ENCODE results near the gene SUN2.

SUN2 gene

DNA sequence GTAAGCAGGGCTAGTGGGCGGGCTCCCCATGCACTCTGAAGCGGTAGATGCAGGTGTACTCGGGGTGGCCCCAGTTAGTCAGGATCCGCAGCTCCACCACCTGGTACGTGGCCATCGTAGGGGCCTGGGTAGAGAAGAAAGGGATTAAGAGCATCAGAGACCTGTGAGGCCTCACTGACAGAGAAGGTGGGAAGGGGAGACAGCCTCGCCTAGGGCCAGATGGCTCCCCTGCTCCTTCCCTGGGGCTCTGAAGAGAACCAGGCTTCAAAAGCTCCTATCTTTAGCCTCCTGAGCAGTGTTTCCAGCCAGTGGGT, 19.6 kb downstream of the SUN2 start:
- no peak overlapping the region for H3K4me3 ChIP-seq (ENCODE audit: low read depth, low read length)
- TF ChIP-seq, protein P1, sequence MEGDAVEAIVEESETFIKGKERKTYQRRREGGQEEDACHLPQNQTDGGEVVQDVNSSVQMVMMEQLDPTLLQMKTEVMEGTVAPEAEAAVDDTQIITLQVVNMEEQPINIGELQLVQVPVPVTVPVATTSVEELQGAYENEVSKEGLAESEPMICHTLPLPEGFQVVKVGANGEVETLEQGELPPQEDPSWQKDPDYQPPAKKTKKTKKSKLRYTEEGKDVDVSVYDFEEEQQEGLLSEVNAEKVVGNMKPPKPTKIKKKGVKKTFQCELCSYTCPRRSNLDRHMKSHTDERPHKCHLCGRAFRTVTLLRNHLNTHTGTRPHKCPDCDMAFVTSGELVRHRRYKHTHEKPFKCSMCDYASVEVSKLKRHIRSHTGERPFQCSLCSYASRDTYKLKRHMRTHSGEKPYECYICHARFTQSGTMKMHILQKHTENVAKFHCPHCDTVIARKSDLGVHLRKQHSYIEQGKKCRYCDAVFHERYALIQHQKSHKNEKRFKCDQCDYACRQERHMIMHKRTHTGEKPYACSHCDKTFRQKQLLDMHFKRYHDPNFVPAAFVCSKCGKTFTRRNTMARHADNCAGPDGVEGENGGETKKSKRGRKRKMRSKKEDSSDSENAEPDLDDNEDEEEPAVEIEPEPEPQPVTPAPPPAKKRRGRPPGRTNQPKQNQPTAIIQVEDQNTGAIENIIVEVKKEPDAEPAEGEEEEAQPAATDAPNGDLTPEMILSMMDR (IDR thresholded peaks at IDR 0.05; ENCODE audit: low read depth, low read length) = no peak
- in situ Hi-C loops (cut with HindIII; ENCODE audit: low sequenced_read_pairs) = no loop called here
- no peak for DNase-seq (ENCODE audit: low read depth, low spot score)

DNA sequence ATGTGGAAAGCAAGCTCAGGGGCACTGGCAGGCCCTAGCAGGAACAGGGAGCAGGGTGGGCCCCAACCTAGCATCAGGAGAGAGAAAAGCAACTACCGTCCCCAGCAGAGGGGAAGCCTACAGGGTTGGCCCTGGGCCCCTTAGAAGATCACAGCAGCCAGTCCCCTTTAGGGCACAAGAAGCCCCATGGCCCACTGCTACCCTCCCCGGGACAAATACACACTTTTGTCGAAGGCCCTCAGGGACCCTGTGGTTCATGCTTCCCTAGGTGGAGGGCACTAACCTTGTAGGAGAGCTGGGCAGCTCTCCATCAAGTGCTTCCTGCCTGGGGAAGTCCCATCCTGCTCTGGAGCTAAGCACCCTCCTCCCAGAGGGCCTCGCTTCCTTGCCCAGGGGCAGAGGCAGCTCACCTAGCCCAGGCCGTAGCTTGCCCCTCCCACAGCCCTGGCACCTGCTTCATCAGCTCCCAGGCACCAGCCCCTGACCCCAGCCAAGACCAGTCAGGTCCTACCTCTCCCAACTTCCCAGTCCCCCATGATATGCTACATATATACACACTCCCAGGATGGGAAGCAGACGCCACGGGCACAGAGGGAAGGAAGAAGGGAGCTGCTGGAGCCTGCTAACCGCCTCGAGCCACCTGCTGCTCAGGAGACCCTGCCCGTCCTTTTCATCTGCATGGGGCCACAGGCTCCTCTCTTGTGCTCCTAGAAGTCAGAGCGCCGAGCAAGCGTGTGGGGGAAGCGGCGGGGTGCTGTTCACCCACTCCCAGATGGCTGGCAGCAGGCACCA, 20.1 kb downstream of the SUN2 start:
- H3K4me3 ChIP-seq (ENCODE audit: low read depth, low read length) = no peak overlapping the region
- DNase-seq (ENCODE audit: low read depth, low spot score) = no peak
- TF ChIP-seq, protein P1 (IDR thresholded peaks at IDR 0.05; ENCODE audit: low read depth, low read length) = no peak
- in situ Hi-C loops (cut with HindIII; ENCODE audit: low sequenced_read_pairs) = no loop called here

DNA sequence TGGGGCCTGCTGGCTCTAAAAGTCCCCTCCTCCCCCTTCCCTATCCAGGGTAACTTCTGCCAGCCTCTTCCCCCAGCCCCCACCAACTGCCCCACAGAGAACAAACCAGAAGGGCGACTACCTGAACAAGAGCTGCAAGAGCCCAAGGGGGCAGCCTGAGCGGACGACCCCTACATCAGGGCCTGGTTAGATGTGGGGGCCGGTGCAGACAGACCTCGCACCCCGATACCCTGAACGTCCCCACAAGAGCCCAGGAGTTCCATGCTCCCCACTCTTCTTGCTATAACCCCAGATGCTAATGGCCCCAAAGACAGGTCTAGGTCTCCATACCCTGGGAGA, 20.7 kb downstream of the SUN2 start:
- in situ Hi-C loops (cut with HindIII; ENCODE audit: low sequenced_read_pairs) = no loop called here
- TF ChIP-seq, protein P1 (IDR thresholded peaks at IDR 0.05; ENCODE audit: low read depth, low read length) = no peak
- DNase-seq (ENCODE audit: low read depth, low spot score) = no peak
- no peak overlapping the region for H3K4me3 ChIP-seq (ENCODE audit: low read depth, low read length)

DNA sequence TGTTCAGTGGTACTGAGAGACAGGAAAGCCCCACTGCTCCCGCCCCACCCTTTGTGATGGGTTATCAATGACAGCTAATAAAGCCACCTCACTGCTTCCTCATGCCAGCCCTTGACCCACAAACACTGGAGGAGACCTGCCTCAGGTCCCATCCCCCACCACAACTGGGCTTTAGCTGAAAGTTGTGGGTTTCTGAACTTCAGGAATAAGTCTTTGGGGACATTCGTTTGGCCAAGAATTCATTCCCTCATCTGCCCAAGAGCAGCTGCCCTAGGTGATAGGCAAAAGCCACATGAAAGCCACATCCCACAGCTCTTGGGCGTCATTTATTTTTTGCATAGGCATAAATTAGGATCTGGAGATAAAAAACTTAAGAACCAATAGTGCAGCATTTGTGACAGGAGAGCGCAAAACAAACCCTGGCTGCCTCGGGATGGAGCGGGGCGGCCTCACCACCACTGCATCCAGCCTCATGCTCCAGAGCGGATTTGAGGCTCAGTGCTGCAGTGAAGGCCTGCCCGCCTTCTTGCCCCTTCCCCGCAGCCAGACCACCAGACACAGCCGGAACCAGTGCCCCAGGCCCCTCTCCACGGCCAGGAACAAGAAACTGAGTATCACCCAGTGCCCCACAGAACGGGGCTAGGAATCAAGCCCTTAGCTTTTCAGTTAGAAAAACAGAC, 21.2 kb downstream of the SUN2 start:
- TF ChIP-seq, protein P1 (IDR thresholded peaks at IDR 0.05; ENCODE audit: low read depth, low read length) = no peak
- no peak overlapping the region for H3K4me3 ChIP-seq (ENCODE audit: low read depth, low read length)
- DNase-seq (ENCODE audit: low read depth, low spot score) = no peak
- in situ Hi-C loops (cut with HindIII; ENCODE audit: low sequenced_read_pairs) = no loop called here

DNA sequence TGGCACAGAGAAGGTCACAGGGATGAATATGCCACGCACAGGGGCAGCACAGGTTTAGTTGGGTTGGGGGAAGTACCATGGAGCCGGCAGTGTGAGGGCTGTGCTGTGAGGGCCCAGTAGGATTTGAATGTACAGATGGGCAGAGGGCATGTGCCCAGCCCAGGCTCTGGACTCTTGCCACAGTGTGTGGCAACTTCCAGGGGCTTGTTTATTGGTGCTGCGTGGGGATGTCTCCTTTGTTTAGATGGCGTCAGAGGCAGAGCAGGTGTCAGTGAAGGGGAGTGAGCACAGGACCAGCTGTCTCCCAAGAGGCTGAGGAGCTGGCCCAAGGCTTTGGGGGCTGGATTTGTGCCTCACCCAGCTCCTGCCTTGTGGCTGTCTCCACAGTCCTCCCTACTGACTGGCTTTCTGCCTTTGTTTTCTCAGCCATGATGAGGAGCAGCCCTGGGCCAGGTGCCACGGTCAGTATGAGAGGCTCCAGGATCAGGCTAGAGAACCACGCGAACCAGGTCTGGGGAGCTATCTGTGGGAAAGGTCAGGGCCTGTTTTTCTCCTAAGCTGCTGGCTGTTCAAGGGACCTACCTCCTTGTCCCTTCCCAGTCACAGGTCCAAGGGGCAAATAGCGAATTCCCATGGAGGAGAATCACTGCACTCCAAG, 21.9 kb downstream of the SUN2 start:
- no peak overlapping the region for H3K4me3 ChIP-seq (ENCODE audit: low read depth, low read length)
- DNase-seq (ENCODE audit: low read depth, low spot score) = no peak
- TF ChIP-seq, protein P1 (IDR thresholded peaks at IDR 0.05; ENCODE audit: low read depth, low read length) = no peak
- in situ Hi-C loops (cut with HindIII; ENCODE audit: low sequenced_read_pairs) = no loop called here

DNA sequence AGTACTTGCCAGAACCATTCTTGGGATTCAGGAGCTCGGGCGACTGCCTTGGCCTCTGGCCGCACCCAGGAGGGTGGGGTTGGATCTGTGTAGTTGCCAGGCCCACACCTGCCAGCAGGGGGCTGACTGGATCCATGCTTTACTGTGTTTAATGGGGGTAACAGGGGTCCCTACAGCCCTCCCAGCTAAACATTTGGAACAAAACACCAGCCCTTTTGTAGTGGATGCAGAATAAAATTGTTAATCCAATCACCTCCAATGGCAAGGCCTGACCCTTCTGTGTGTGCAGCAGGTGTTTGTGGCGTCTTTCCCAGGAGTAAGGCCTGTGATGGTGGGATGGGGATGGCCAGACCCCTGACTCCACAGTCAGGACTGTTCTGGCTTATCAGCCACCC, 22.5 kb downstream of the SUN2 start:
- TF ChIP-seq, protein P1 (IDR thresholded peaks at IDR 0.05; ENCODE audit: low read depth, low read length) = peak; percentile 84
- no peak for DNase-seq (ENCODE audit: low read depth, low spot score)
- H3K4me3 ChIP-seq (ENCODE audit: low read depth, low read length) = no peak overlapping the region
- in situ Hi-C loops (cut with HindIII; ENCODE audit: low sequenced_read_pairs) = no loop called here
